ENCODE measurements around the gene S100A12. TPM values are rescaled to one million over a fixed set of nuclear protein-coding genes. Genes with fewer than 3 reads are reported as not detected.

S100A12 gene
- total RNA-seq, 1 experiment from 2014 or later = not detected

GRCh38 chr1:153337980-153338853 lies 37.2 kb downstream of the S100A12 start:
- H3K4me3 ChIP-seq (ENCODE audit: low read depth, low read length) = no peak overlapping the region
- peak overlapping the region; percentile 1 for H3K4me3 Mint-ChIP-seq (ENCODE audit: unreplicated experiment)
- DNase-seq = peak; percentile 52 to 62
- intact Hi-C loops (cut with micrococcal nuclease; ENCODE audit: unreplicated experiment) = no loop called here
- BruUV-seq (replicated peaks) = no TSS peak
- no peaks in the 10 kb centered on the region for H3K36me3 ChIP-seq (ENCODE audit: control insufficient read depth, insufficient read depth, low read length)
- ChIA-PET CTCF (interaction anchor here (1.2 kb wide), 1 partner anchor 11 kb away, joined by 3 read pairs; the partner anchor contains the start of gene PGLYRP4), POLR2A (no interaction called here)
- no peaks in the 10 kb centered on the region for H3K36me3 Mint-ChIP-seq (ENCODE audit: insufficient read depth, unreplicated experiment)
- H3K4me1 ChIP-seq = peaks cover 24% of the 10 kb centered on the region
- H3K27me3 ChIP-seq (replicated peaks; ENCODE audit: control insufficient read depth, insufficient read depth, low read length) = no peaks in the 10 kb centered on the region
- H3K27me3 Mint-ChIP-seq (ENCODE audit: insufficient read depth, unreplicated experiment) = peaks cover 5% of the 10 kb centered on the region
- H3K27ac Mint-ChIP-seq (ENCODE audit: unreplicated experiment) = peak overlapping the region; percentile 9
- H3K4me1 Mint-ChIP-seq (ENCODE audit: low read depth, unreplicated experiment) = peaks cover 26% of the 10 kb centered on the region
- TF ChIP-seq, protein P1, sequence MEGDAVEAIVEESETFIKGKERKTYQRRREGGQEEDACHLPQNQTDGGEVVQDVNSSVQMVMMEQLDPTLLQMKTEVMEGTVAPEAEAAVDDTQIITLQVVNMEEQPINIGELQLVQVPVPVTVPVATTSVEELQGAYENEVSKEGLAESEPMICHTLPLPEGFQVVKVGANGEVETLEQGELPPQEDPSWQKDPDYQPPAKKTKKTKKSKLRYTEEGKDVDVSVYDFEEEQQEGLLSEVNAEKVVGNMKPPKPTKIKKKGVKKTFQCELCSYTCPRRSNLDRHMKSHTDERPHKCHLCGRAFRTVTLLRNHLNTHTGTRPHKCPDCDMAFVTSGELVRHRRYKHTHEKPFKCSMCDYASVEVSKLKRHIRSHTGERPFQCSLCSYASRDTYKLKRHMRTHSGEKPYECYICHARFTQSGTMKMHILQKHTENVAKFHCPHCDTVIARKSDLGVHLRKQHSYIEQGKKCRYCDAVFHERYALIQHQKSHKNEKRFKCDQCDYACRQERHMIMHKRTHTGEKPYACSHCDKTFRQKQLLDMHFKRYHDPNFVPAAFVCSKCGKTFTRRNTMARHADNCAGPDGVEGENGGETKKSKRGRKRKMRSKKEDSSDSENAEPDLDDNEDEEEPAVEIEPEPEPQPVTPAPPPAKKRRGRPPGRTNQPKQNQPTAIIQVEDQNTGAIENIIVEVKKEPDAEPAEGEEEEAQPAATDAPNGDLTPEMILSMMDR (IDR thresholded peaks at IDR 0.05; ENCODE audit: insufficient read depth in 1 of 2, low read depth in 1 of 2, low read length in 1 of 2, severe bottlenecking in 1 of 2, unreplicated experiment in 1 of 2) = no peak
- no peaks in the 10 kb centered on the region for H3K9me3 ChIP-seq
- peaks cover 14% of the 10 kb centered on the region for H3K9me3 Mint-ChIP-seq (ENCODE audit: unreplicated experiment)

- ChIA-PET POLR2A (no interaction called here), CTCF (no interaction called here)
- Mint-ChIP-seq H3K4me3 (ENCODE audit: unreplicated experiment) (no peak overlapping the region), H3K36me3 (ENCODE audit: insufficient read depth, unreplicated experiment) (no peaks in the 10 kb centered on the region), H3K27ac (ENCODE audit: unreplicated experiment) (no peak overlapping the region), H3K9me3 (ENCODE audit: unreplicated experiment) (peaks cover 14% of the 10 kb centered on the region), H3K4me1 (ENCODE audit: low read depth, unreplicated experiment) (peaks cover 16% of the 10 kb centered on the region), H3K27me3 (ENCODE audit: insufficient read depth, unreplicated experiment) (peaks cover 11% of the 10 kb centered on the region)
- DNase-seq = no peak
- H3K9me3 ChIP-seq = no peaks in the 10 kb centered on the region
- peaks cover 14% of the 10 kb centered on the region for H3K4me1 ChIP-seq
- H3K36me3 ChIP-seq (ENCODE audit: control insufficient read depth, insufficient read depth, low read length) = no peaks in the 10 kb centered on the region
- intact Hi-C loops (cut with micrococcal nuclease; ENCODE audit: unreplicated experiment) = no loop called here
- TF ChIP-seq, protein P1 (IDR thresholded peaks at IDR 0.05; ENCODE audit: insufficient read depth in 1 of 2, low read depth in 1 of 2, low read length in 1 of 2, severe bottlenecking in 1 of 2, unreplicated experiment in 1 of 2) = no peak
- H3K27me3 ChIP-seq (replicated peaks; ENCODE audit: control insufficient read depth, insufficient read depth, low read length) = no peaks in the 10 kb centered on the region
- no peak overlapping the region for H3K4me3 ChIP-seq (ENCODE audit: low read depth, low read length)
- BruUV-seq (replicated peaks) = no TSS peak
Observed at GRCh38 chr1:153336650-153337049, 38.8 kb downstream of the S100A12 start.

GRCh38 chr1:153333902-153334301 lies 41.5 kb downstream of the S100A12 start:
- peaks cover 19% of the 10 kb centered on the region for H3K27me3 Mint-ChIP-seq (ENCODE audit: insufficient read depth, unreplicated experiment)
- TF ChIP-seq, protein P1 (IDR thresholded peaks at IDR 0.05; ENCODE audit: insufficient read depth in 1 of 2, low read depth in 1 of 2, low read length in 1 of 2, severe bottlenecking in 1 of 2, unreplicated experiment in 1 of 2) = no peak
- Histone ChIP-seq H3K27me3 (replicated peaks; ENCODE audit: control insufficient read depth, insufficient read depth, low read length) (no peaks in the 10 kb centered on the region), H3K9me3 (no peaks in the 10 kb centered on the region), H3K36me3 (ENCODE audit: control insufficient read depth, insufficient read depth, low read length) (no peaks in the 10 kb centered on the region), H3K4me3 (ENCODE audit: low read depth, low read length) (no peak overlapping the region), H3K4me1 (peaks cover 14% of the 10 kb centered on the region)
- H3K9me3 Mint-ChIP-seq (ENCODE audit: unreplicated experiment) = peaks cover 14% of the 10 kb centered on the region
- POLR2A ChIA-PET = no interaction called here
- H3K4me3 Mint-ChIP-seq (ENCODE audit: unreplicated experiment) = no peak overlapping the region
- no peaks in the 10 kb centered on the region for H3K36me3 Mint-ChIP-seq (ENCODE audit: insufficient read depth, unreplicated experiment)
- DNase-seq = no peak
- intact Hi-C loops (cut with micrococcal nuclease; ENCODE audit: unreplicated experiment) = no loop called here
- no peak overlapping the region for H3K27ac Mint-ChIP-seq (ENCODE audit: unreplicated experiment)
- BruUV-seq (replicated peaks) = no TSS peak
- CTCF ChIA-PET = no interaction called here
- peaks cover 15% of the 10 kb centered on the region for H3K4me1 Mint-ChIP-seq (ENCODE audit: low read depth, unreplicated experiment)

All from Caco-2 (cell line).